Panc1 (cell line): ENCODE data around the gene ARMC10.
"Not testable (repeated sequence)": the region's sequence is repeated elsewhere in the genome, so short reads cannot be mapped to it uniquely, and the experiment has no call there.

Source experiments
- POLR2AphosphoS5 ChIP-seq: IDR thresholded peaks from 2 replicates; pipeline ENCODE4 v1.6.1; 2012; ENCODE audit warnings: mild to moderate bottlenecking, low read depth, low read length, moderate library complexity
- SIN3A ChIP-seq: IDR thresholded peaks from 2 replicates; pipeline ENCODE4 v1.6.1; 2012; ENCODE audit warnings: low read depth, mild to moderate bottlenecking, low read length, moderate library complexity, borderline replicate concordance; ENCODE audit not compliant: insufficient read depth
- TF ChIP-seq, protein P1 (sequence below): fragments of 450-650 bp; IDR thresholded peaks from 2 replicates; pipeline ENCODE4 v1.5.1; 2017; ENCODE audit warnings: mild to moderate bottlenecking

GRCh38 chr7:103092321-103092720 lies 17.4 kb downstream of the ARMC10 start:
- not testable (repeated sequence) for TF ChIP-seq SIN3A, POLR2AphosphoS5
- TF ChIP-seq, protein P1, sequence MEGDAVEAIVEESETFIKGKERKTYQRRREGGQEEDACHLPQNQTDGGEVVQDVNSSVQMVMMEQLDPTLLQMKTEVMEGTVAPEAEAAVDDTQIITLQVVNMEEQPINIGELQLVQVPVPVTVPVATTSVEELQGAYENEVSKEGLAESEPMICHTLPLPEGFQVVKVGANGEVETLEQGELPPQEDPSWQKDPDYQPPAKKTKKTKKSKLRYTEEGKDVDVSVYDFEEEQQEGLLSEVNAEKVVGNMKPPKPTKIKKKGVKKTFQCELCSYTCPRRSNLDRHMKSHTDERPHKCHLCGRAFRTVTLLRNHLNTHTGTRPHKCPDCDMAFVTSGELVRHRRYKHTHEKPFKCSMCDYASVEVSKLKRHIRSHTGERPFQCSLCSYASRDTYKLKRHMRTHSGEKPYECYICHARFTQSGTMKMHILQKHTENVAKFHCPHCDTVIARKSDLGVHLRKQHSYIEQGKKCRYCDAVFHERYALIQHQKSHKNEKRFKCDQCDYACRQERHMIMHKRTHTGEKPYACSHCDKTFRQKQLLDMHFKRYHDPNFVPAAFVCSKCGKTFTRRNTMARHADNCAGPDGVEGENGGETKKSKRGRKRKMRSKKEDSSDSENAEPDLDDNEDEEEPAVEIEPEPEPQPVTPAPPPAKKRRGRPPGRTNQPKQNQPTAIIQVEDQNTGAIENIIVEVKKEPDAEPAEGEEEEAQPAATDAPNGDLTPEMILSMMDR, result not testable (repeated sequence)
